ENCODE results near the gene PDZRN3. TPM values are rescaled to one million over a fixed set of nuclear protein-coding genes. Genes with fewer than 3 reads are reported as not detected.
A peak's percentile ranks its signal among the peaks of the same experiment; 100 is the strongest.

Gene PDZRN3
- total RNA-seq, 1 experiment from 2014 or later, result 12.5 TPM

- ChIA-PET POLR2A (no interaction called here), CTCF (no interaction called here)
- DNase-seq, result no peak
- no peak overlapping the region for H3K4me3 ChIP-seq (ENCODE audit: low read depth, low read length)
- no peaks in the 10 kb centered on the region for H3K27me3 ChIP-seq (replicated peaks; ENCODE audit: control insufficient read depth, insufficient read depth, low read length)
- Mint-ChIP-seq H3K27me3 (ENCODE audit: insufficient read depth, unreplicated experiment) (no peaks in the 10 kb centered on the region), H3K27ac (ENCODE audit: unreplicated experiment) (no peak overlapping the region), H3K4me1 (ENCODE audit: low read depth, unreplicated experiment) (peaks cover 14% of the 10 kb centered on the region), H3K9me3 (ENCODE audit: unreplicated experiment) (no peaks in the 10 kb centered on the region), H3K36me3 (ENCODE audit: insufficient read depth, unreplicated experiment) (no peaks in the 10 kb centered on the region), H3K4me3 (ENCODE audit: unreplicated experiment) (no peak overlapping the region)
- no peaks in the 10 kb centered on the region for H3K9me3 ChIP-seq
- 0 out of 2 replicates have a peak, but pooled peaks cover 2% of the 10 kb centered on the region for H3K36me3 ChIP-seq (ENCODE audit: control insufficient read depth, insufficient read depth, low read length)
- H3K4me1 ChIP-seq, result peaks cover 34% of the 10 kb centered on the region
- BruUV-seq (replicated peaks), result no TSS peak
- TF ChIP-seq CTCF (IDR thresholded peaks at IDR 0.05; ENCODE audit: insufficient read depth in 1 of 2, low read depth in 1 of 2, low read length in 1 of 2, severe bottlenecking in 1 of 2, unreplicated experiment in 1 of 2), result no peak
- intact Hi-C loops (cut with micrococcal nuclease; ENCODE audit: unreplicated experiment), result no loop called here
Observed at GRCh38 chr3:73516631-73517030, 108.1 kb downstream of the PDZRN3 start.

DNA sequence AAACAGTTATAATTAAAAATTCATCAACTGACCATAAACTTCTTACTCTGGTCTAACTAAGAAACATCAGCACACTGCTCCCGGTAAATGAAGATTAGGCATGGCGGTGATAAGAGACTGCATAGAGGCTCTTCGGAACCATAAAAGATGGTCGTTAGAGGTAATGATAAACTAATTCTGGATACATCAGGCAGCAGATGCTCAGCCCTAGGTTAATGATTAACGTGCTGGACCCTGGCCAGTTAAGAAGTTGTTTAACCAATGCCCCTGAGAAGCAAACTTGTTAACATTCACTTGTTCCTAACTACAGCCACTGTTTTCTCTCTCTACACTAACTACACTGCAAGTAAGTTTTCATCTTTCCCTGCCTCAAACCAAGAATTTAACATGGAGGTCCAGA, 111.5 kb downstream of the PDZRN3 start:
- no peaks in the 10 kb centered on the region for H3K36me3 ChIP-seq (ENCODE audit: control insufficient read depth, insufficient read depth, low read length)
- H3K4me3 ChIP-seq (ENCODE audit: low read depth, low read length), result no peak overlapping the region
- peak; percentile 87 to 92 for DNase-seq
- peaks cover 54% of the 10 kb centered on the region for H3K4me1 ChIP-seq
- TF ChIP-seq CTCF (IDR thresholded peaks at IDR 0.05; ENCODE audit: insufficient read depth in 1 of 2, low read depth in 1 of 2, low read length in 1 of 2, severe bottlenecking in 1 of 2, unreplicated experiment in 1 of 2), result no peak
- H3K36me3 Mint-ChIP-seq (ENCODE audit: insufficient read depth, unreplicated experiment), result no peaks in the 10 kb centered on the region
- H3K27me3 Mint-ChIP-seq (ENCODE audit: insufficient read depth, unreplicated experiment), result no peaks in the 10 kb centered on the region
- H3K9me3 Mint-ChIP-seq (ENCODE audit: unreplicated experiment), result no peaks in the 10 kb centered on the region
- peak overlapping the region; percentile 85 for H3K27ac Mint-ChIP-seq (ENCODE audit: unreplicated experiment)
- no peaks in the 10 kb centered on the region for H3K27me3 ChIP-seq (replicated peaks; ENCODE audit: control insufficient read depth, insufficient read depth, low read length)
- POLR2A ChIA-PET, result no interaction called here
- no peaks in the 10 kb centered on the region for H3K9me3 ChIP-seq
- intact Hi-C loops (cut with micrococcal nuclease; ENCODE audit: unreplicated experiment), result loop anchor here (1.0 to 5.0 kb wide), 4 partner anchors 58 to 335 kb away; no protein-coding TSS in a partner anchor
- CTCF ChIA-PET, result no interaction called here
- BruUV-seq (replicated peaks), result no TSS peak
- H3K4me1 Mint-ChIP-seq (ENCODE audit: low read depth, unreplicated experiment), result peaks cover 14% of the 10 kb centered on the region
- H3K4me3 Mint-ChIP-seq (ENCODE audit: unreplicated experiment), result peak overlapping the region; percentile 69

- Mint-ChIP-seq H3K4me1 (ENCODE audit: low read depth, unreplicated experiment) (peaks cover 14% of the 10 kb centered on the region), H3K9me3 (ENCODE audit: unreplicated experiment) (no peaks in the 10 kb centered on the region), H3K27me3 (ENCODE audit: insufficient read depth, unreplicated experiment) (no peaks in the 10 kb centered on the region), H3K36me3 (ENCODE audit: insufficient read depth, unreplicated experiment) (no peaks in the 10 kb centered on the region), H3K27ac (ENCODE audit: unreplicated experiment) (peak overlapping the region; percentile 85), H3K4me3 (ENCODE audit: unreplicated experiment) (no peak overlapping the region)
- BruUV-seq (replicated peaks), result no TSS peak
- Histone ChIP-seq H3K4me3 (ENCODE audit: low read depth, low read length) (no peak overlapping the region), H3K4me1 (peaks cover 55% of the 10 kb centered on the region), H3K27me3 (replicated peaks; ENCODE audit: control insufficient read depth, insufficient read depth, low read length) (no peaks in the 10 kb centered on the region), H3K36me3 (ENCODE audit: control insufficient read depth, insufficient read depth, low read length) (no peaks in the 10 kb centered on the region), H3K9me3 (no peaks in the 10 kb centered on the region)
- intact Hi-C loops (cut with micrococcal nuclease; ENCODE audit: unreplicated experiment), result loop anchor here (5.0 kb wide), 1 partner anchor 195 kb away; no protein-coding TSS in a partner anchor
- TF ChIP-seq CTCF (IDR thresholded peaks at IDR 0.05; ENCODE audit: insufficient read depth in 1 of 2, low read depth in 1 of 2, low read length in 1 of 2, severe bottlenecking in 1 of 2, unreplicated experiment in 1 of 2), result no peak
- ChIA-PET POLR2A (no interaction called here), CTCF (no interaction called here)
- DNase-seq, result no peak
Observed at GRCh38 chr3:73511571-73512525, 112.9 kb downstream of the PDZRN3 start.
